ENCODE data around the gene SCN9A. TPM values are rescaled to one million over a fixed set of nuclear protein-coding genes. Genes with fewer than 3 reads are reported as not detected.

The SCN9A gene
- total RNA-seq, 1 donor from 2014 or later: 1.4 TPM

DNA sequence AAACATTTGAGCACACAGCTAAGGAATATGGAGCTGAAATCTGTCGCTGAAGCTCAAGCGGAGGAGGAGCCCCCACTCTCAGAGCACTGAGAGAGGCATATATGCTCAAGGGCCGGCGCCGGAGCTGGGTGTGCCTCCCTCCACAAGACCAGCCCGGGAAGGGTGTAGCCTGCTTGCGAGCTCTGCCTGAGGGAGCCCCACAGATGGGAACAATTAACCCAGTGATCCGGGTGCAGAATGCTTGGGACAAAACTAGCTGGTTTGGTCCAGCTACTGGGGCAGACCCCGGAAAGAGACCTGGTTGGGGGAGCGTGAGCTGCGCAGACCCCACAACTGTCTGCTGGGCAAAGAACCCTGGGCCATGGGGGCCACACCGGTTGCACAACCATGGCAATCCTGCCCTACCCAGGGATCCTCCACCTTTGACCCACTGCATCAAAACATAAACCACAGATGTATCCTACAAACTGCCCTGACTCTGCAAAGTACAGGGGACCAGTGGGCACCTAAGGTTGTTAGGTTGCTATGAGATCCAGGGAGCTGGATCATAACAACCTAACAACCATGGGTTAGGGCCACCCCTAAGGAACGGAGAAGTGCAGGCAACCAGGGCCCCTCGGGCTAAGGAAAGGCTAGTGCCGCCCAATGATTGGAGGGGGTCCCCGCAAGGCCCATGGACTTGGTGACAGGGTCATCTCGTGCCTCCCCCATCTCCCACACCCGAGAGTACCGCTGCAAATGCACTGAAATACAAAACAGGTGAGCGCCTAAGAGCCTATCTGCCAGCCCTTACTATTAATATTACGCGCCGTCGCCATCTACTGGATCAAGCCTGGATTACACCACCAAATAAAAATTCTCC lies 194.6 kb downstream of the SCN9A start:
- DNase-seq: no peak
- H3K4me1 ChIP-seq: no peaks in the 10 kb centered on the region
- H3K27ac ChIP-seq (replicated peaks): no peak overlapping the region
- H3K36me3 ChIP-seq: no peaks in the 10 kb centered on the region
- intact Hi-C loops (cut with micrococcal nuclease): no loop called here
- H3K27me3 ChIP-seq (ENCODE audit: low read depth): peaks cover 15% of the 10 kb centered on the region
- H3K9me3 ChIP-seq (replicated peaks): no peaks in the 10 kb centered on the region
- no peak overlapping the region for H3K4me3 ChIP-seq
- TF ChIP-seq, protein P1, sequence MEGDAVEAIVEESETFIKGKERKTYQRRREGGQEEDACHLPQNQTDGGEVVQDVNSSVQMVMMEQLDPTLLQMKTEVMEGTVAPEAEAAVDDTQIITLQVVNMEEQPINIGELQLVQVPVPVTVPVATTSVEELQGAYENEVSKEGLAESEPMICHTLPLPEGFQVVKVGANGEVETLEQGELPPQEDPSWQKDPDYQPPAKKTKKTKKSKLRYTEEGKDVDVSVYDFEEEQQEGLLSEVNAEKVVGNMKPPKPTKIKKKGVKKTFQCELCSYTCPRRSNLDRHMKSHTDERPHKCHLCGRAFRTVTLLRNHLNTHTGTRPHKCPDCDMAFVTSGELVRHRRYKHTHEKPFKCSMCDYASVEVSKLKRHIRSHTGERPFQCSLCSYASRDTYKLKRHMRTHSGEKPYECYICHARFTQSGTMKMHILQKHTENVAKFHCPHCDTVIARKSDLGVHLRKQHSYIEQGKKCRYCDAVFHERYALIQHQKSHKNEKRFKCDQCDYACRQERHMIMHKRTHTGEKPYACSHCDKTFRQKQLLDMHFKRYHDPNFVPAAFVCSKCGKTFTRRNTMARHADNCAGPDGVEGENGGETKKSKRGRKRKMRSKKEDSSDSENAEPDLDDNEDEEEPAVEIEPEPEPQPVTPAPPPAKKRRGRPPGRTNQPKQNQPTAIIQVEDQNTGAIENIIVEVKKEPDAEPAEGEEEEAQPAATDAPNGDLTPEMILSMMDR (IDR thresholded peaks at IDR 0.05; ENCODE audit: borderline replicate concordance): peak; percentile 60

DNA sequence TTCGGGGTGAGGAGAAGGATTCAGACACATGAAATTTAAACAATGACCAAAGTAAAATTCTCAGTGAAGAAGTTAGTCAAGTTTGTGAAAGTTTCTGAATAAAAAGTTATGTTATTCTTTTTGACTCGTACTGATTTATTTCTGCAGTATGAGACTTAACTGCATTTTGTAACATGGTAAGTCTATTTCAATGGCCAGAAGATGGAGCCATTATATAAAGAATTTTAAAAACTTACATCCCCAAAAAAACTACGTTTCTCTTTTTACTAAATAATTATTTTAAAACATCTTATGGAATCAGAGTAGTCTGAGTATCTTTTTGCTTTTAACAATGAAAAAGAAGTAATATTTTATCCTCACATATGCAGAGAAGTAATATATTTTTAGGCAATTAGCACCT lies 196.5 kb downstream of the SCN9A start:
- no peak overlapping the region for H3K4me3 ChIP-seq
- no peak overlapping the region for H3K27ac ChIP-seq (replicated peaks)
- no peaks in the 10 kb centered on the region for H3K4me1 ChIP-seq
- DNase-seq: no peak
- peaks cover 15% of the 10 kb centered on the region for H3K27me3 ChIP-seq (ENCODE audit: low read depth)
- intact Hi-C loops (cut with micrococcal nuclease): no loop called here
- H3K9me3 ChIP-seq (replicated peaks): no peaks in the 10 kb centered on the region
- TF ChIP-seq, protein P1 (IDR thresholded peaks at IDR 0.05; ENCODE audit: borderline replicate concordance): no peak
- H3K36me3 ChIP-seq: no peaks in the 10 kb centered on the region

DNA sequence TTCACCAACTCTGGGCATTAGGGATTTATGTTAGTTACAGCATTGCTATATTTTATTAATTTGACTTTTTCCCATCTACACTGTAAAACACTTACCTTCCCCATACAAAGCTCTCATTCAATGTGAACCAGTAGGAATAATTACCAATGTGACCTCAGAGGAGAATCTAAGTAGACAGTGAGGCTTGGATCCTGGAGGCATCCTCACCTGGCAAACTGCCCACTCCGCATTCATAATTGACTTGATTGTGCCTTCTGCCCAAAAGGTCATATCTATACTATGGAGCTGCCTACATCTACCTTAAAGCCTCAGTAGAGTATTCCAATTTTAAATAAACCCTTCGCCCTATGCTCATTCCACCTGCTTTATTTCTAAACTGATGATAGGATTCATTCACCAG lies 202.5 kb downstream of the SCN9A start:
- TF ChIP-seq, protein P1 (IDR thresholded peaks at IDR 0.05; ENCODE audit: borderline replicate concordance): no peak
- Histone ChIP-seq H3K4me3 (no peak overlapping the region), H3K27ac (replicated peaks) (no peak overlapping the region), H3K4me1 (no peaks in the 10 kb centered on the region), H3K9me3 (replicated peaks) (no peaks in the 10 kb centered on the region), H3K27me3 (ENCODE audit: low read depth) (peaks cover 6% of the 10 kb centered on the region), H3K36me3 (no peaks in the 10 kb centered on the region)
- intact Hi-C loops (cut with micrococcal nuclease): no loop called here
- DNase-seq: no peak

DNA sequence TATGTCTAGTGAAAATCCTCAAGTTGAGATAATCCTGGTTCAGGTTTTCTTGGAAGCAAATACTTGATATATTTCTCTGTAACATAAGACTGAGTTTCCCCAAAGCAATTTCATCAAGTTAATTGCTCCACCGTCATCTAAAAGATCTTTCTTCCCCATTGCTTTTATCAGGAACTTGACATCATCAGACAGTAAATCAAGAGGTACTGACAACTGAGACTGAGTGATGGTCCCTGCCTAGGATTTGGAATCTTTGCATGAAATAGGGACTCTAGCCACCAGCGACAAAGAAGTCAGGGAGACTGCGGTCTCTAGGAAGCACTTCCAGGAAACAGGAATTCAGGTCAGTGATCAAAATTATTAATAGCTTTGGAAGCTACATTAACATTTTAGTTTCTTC lies 204.5 kb downstream of the SCN9A start:
- Histone ChIP-seq H3K27ac (replicated peaks) (no peak overlapping the region), H3K4me3 (no peak overlapping the region), H3K27me3 (ENCODE audit: low read depth) (peaks cover 6% of the 10 kb centered on the region), H3K4me1 (no peaks in the 10 kb centered on the region), H3K9me3 (replicated peaks) (no peaks in the 10 kb centered on the region), H3K36me3 (no peaks in the 10 kb centered on the region)
- DNase-seq: no peak
- intact Hi-C loops (cut with micrococcal nuclease): no loop called here
- TF ChIP-seq, protein P1 (IDR thresholded peaks at IDR 0.05; ENCODE audit: borderline replicate concordance): no peak

DNA sequence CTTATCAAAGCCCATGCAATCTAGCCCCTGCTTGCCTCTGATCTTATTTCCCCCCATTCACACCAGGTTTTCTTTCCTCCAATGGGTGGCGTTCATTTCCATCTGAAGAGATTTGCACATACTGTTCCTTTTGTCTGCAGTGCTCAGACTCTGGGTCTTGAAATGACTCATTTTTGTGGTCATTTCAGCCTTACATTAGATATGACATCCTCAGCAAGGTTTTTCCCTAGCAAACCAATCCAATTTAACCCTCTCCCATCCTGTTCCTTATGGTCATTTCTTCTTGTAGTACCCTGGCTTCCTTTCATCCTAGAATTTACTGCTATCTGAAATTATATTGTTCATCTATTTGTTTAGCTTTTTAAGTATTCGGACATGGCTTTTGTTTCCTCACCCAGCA lies 205.4 kb downstream of the SCN9A start:
- intact Hi-C loops (cut with micrococcal nuclease): no loop called here
- H3K27ac ChIP-seq (replicated peaks): no peak overlapping the region
- H3K36me3 ChIP-seq: no peaks in the 10 kb centered on the region
- DNase-seq: no peak
- no peaks in the 10 kb centered on the region for H3K4me1 ChIP-seq
- TF ChIP-seq, protein P1 (IDR thresholded peaks at IDR 0.05; ENCODE audit: borderline replicate concordance): no peak
- no peaks in the 10 kb centered on the region for H3K9me3 ChIP-seq (replicated peaks)
- no peak overlapping the region for H3K4me3 ChIP-seq
- H3K27me3 ChIP-seq (ENCODE audit: low read depth): peaks cover 6% of the 10 kb centered on the region

All from left ventricle myocardium inferior (tissue), 1 donor.